ENCODE data around the gene SYT7.
"Not testable (repeated sequence)": the region's sequence is repeated elsewhere in the genome, so short reads cannot be mapped to it uniquely, and the experiment has no call there.

SYT7 gene

DNA sequence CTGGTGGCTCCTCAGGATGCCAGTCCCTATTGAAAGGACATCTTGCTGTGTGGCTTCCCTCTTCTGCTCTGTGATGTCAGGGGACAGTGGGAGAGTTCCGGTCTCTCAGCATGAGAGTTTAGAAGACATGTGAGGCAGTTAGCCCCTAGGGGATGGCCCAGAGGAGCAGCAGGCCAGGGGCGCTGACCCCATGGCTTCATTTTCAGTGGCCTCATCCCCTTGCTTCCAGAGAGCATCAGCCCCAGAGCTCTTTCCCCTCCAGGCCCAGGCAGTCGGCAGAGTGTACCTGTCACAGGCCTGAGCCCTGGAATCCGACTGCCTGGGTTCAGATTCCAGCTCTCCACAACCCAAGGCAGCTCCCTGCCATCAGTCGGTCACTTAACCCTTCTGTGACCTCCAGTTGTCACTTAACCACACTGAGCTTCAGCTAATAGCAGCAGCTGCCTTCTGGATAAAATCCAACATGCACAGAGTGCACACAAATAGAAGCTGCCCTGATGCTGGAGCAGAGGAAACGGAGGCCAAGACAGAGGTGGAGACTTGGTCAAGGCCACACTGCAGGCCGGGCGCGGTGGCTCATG is 86.4 kb downstream of the SYT7 start:
- DNase-seq: no peak

DNA sequence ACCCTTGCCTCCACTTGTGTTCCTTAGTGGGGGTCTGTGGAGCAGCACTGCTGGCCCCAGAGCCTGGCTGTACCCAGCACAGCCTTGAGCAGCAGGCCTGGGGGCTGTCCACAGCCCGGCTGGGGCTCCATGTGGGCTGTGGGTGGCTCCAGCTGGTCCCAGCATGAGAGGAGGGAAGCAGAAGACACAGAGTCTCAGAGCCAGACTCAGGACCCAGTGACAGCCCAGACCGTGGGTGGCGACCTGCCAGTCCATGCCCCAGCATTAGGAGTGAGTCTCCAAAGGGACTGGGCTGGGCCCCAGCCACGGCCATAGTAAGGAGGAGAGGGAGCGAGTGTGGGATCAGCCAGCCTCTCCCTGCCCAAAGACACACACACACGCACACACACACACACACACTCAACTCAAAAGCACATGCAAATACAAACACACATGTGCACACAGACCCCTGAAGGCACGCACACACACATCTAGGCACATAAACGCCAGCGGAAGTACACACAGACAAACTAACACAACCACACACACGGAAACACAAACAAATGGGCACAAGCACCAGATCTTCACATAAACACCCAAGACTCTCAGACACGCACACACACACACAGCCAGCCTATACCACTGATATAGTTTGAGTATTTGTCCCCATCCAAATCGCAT is 89.0 kb downstream of the SYT7 start:
- no peak for DNase-seq

DNA sequence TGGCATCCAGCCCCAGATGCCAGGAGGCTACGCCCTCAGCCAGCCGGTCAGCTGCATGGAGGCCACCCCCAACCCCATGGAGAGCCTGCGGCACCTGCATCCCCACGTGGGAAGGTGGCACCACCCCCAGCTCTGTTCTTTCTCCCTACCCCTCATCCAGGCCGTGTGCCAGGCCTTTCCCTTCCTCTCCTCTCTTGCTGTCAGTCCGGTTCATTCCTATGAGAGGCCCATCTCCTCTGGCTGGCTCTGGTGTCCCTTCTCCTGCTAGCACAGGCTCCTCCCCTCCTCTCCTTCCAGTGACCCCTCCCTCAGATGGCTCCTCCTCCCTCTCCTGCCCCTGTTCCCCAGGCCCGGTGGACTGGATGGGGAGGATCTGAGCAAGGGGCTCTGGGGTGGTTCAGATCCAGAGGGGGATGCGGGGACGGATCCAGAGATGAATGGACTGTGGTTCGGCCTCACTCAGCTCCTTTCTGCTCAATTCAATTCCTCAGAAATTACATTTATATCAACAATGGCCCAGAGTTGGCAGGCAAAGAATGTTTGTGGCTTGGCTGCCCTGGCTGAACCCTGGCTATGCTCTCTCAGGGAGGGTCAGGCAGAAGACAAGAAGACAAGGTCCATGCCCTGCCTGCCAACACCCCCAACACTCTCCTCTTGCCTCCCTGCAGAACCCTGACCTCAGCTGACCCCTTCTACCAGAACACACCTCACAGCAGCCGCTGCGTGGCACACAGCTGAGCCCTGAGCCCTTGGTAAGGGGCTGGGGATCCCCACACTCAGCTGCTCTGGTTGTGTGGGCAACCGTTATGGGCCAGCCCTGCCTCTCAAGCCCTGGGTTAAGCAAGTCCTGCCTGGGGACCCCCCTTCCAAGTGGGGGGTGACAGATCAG is 90.8 kb downstream of the SYT7 start:
- no peak for DNase-seq

DNA sequence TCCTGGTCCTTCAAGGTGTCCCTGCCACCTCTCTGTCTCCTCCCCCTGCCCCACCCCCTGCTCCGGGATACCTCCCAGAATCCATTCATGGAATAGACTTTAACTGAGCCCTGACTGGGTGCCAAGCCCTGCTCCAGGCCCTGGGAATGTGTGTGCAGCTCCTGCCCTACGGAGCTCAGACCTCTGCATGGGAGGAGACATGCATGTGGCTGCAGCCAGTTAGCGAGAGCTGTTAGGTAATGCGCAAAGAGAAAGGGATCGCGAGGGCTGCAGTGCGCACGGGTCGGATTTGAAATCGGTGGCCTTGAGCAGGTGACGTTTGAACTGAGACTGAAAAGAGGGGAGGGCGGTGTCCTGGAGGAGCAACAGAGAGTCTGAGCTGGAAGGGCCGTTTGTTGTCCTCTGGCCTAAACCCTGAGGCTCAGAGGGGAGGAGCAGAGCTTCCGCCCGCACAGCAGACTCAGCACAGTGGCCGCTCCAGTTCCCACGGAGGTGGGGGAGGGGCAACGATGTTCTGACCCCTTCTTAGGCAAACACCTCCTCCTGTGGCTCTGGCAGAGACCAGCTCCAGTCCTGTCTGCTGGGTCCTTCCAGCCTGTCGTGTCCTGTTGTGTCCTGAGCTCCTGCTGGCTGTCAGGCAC is 92.1 kb downstream of the SYT7 start:
- DNase-seq: no peak

DNA sequence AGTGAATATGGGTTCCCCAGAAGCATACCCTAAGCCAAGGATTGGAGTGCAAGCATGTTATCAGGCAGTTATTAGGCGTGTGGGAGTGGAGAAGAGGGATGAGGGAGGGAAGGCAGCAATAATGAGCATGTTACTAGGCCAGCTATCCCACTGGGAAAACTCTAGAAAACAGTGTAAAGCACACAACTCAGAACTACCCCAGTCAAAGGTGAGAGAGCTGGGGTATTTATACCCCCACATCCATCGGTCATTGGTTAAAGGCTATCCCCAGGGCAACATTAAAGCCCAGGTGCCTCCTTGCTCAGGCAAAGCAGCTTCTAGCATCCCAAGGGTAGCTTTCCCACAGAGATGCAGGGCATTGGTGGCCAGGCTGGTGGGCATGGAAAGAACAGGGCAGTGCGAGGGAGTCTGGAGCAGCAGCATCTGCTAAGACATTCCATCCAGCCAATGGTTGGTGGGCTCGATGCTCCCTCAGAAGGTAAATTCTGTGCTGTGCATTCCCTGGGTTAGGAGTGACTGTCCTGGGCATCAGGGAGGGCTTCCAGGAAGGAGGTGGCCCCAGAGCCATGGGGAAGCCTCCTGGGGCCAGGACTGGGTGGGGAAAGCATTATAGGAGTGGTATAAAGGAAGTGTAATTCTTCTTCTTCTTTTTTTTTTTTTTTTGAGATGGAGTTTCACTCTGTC is 93.4 kb downstream of the SYT7 start:
- no peak for DNase-seq

DNA sequence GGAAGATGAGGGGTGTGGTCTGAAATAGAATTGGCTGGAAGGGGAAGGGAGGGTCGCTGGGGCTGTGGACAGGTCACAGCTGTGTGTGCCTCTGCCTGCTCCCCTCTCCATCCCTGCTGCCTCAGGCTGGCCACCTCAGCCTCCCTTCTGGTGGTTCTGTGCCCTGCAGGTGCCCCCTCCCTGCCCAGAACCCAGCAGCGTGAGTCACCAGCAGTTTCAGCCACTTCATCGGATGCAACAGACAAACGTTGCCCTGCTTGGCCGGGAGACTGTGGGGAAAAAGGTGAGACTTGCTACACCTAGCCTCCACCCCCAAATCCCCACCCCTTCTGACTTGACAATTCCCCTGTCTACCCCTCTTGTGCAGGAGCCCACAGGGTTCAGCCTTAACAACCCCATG is 94.1 kb downstream of the SYT7 start:
- DNase-seq: no peak

DNA sequence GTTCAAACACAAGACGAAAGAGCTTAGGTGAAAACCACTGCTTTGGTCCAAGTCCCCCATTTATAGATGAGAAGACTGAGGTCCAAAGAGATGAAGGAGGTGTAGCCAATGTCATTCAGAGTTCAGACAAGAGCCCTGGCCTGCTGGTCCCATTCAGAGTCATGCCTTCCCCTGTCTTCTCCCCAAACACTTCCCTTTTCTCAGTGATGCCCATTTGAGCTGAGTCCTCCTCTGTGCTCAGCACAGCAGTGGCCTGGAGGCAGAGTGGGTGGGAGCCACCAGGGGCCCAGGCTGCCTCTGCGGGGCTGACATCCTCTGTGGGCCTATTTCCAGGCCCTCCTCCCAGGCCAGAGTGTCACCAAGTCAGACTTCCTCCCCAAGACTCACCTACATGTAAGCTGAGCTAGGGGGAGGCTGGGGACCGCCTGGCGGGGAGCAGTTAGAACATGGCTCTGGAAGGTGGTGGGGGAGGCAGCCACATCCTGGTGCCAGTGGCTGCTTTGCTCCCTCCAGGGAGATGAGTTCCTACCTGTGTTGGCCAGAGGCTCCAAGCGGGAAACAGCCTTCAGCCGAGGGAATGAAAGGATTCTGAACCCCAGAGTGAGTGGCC is 94.8 kb downstream of the SYT7 start:
- no peak for DNase-seq

DNA sequence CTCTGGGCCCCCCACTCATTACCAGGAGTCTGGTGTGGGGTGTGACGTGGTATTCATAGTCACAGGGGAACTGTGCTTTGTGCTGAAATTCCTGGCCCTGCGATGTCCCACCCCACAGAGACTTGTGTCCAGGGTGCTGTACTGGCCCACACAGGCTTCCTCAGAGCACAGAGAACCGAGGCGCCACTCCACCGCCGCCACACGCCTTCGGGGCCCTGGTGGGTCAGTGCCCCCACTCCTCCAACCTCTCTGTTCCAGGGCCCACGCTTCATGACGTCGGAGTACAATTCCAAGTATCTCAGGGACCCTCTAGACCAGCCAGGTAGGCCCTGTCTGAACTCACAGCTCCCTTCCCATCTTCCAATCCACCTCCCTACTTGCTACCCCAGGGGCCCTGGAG is 95.8 kb downstream of the SYT7 start:
- DNase-seq: no peak

DNA sequence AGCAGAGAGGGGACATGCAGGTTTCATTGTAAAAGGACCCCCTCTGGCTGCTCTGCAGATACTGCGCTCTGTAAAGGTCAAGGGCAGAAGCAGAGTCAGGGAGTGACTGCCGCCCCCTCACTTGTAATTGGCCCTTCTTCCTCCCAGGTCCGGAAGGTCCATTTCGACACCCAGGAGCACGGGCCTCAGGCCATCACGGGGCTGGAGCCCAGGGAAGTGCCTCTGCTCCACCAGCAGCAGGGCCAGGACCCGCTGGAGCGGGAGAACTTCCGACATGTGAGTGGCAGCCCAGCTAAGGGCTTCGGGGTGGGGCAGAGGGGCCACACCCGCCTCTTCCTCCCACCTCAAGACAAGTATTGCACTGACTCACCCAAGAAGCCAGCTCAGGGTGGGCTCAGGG is 96.3 kb downstream of the SYT7 start:
- no peak for DNase-seq

DNA sequence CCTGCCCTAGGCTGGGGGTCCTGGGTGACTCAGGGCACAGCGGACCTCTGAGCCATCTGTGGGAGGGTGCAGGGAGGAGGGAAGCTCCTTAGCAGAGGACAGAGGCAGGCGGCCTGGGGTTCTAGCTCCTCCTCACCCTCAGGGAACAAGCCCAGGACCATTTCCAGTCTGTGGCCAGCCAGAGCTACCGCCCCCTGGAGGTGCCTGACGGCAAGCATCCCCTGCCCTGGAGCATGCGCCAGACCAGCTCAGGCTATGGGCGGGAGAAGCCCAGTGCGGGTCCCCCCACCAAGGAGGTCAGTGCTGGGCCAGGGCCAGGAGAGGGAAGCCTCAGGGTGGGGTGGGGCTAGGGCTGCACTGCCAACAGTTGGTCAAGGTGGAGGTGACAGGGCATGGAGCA is 98.4 kb downstream of the SYT7 start:
- DNase-seq: no peak

DNA sequence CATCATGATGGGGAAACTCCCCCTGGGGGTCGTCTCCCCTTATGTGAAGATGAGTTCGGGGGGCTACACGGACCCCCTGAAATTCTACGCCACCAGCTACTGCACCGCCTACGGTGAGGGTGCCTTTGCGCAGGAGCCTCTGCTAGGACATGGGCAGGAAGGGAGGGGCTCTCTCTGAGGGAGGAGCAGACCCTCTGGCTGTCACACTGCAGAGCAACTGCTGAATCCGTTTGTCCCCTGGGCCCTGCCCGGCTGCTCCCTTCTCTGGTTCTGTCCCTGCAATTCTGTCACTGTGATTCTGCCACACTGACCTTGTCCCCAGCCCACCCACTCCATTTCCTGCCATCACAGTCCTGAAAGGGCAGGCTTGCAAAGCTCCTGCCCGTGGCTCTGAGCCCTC is 99.1 kb downstream of the SYT7 start:
- no peak for DNase-seq

DNA sequence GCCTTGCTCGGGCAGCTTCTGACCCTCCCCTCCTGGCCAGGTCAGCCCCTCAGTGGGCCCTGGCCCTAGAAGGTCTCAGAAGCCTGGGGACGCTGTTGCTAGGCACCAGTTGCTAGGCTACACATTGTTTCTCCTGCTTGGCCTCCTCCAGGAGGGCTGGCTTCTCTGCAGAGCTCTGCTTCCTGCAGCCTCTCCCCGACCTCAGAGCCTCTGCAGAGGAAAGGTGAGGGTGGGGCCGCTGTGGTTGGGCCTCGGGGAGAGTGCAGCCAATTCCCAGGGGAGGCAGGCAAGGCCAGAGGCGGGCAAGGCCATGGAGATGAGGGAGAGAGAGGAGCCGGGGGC is 99.9 kb downstream of the SYT7 start:
- DNase-seq: no peak

DNA sequence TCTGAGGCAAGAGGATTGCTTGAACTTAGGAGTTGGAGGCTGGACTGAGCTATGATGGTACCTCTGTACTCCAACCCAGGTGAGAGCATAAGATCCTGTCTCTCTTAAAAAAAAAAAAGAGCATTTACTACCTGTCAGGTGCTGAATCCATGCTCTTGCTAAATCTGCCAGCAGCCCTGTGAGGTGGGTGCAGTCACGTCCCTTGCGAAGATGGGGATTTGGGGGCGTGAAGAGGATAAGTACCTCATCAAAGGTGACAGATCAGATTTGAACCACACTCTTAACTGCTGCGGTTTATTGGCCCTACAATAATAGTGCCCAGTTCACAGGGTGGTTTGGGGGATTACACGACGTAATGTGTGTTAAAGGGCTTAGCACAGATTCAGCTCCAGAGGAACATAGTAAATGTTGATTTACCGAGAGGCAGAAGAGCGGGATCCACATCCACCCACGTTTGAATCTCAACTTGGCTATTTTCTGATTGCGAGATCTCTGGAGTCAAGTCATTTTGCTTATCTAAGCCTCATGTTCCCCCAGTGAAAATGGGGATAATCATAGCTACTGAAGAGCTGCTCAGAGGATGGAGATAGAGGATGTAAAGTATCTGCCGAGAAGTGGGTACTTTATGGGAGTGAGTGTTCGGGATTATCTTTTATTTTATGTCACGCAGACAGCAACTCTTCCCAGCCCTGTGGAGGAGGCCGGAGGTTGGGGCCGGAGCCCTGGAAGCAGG is 100.4 kb downstream of the SYT7 start:
- no peak for DNase-seq

DNA sequence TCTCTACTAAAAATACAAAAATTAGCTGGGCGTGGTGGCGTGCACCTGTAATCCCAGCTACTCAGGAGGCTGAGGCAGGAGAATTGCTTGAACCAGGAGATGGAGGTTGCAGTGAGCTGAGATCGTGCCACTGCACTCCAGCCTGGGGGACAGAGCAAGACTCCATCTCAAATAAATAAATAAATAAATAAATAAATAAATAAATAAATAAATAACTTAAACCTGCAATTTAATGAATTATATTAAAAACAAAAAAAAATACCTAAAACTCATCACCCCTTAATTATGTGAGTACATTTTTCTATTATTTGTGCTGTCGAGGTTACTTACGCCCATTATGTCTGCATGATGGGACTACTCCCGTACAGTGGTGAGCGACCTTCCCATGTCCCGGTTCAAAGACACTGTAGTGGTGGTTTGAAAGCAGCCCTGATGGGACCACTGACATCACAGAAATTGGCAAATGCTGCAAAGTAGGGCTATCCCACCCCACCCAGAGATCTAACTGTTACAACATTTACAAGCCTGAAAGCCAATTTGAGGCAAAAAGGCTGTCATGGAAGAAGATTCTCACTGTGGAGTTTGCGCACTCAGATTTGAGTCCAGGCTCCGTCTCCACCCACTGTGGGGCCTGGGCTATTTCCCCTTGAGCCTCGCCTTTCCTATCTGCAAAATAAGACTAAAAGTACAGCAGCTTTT is 101.4 kb downstream of the SYT7 start:
- DNase-seq: not testable (repeated sequence)

DNA sequence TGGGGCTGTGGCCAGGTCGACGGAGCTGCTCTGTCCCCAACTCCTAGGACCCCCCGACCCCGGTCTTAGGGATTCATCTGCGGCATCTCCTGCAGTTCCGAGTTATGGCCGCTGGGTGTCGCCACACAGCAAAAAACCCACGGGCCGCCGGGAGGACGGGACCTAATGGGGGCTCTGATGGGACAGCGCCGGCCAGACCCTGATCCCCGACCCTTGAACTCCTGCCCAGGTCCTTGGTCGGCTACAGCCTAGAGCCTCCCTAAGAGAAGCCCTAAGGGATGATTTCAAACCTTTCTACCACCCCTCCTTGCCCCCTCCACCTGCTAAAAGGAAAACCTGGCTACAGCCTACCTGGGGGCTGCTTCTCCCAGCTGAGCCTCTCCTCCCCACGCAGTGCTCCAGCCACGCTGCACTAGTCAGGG is 103.1 kb downstream of the SYT7 start:
- DNase-seq: no peak

DNA sequence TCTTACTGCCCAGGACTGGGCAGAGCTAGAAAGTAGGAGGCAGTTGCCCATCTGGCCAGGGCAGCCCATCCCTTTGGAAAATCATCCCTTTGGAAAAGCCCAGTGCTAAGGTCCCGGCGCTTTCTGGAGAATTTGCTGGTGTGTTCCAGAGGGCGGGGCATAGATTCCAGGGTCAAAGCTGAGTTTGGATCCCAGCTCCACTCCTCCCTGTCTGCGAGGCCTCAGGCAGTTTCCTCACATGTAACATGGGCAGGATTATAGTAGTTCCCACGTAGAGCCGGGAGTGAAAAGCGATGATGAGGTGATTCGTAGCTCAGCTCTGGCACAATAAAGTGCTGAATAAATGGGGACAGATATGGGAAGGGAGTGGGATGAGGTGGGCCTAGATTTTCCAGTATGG is 103.8 kb downstream of the SYT7 start:
- DNase-seq: no peak

DNA sequence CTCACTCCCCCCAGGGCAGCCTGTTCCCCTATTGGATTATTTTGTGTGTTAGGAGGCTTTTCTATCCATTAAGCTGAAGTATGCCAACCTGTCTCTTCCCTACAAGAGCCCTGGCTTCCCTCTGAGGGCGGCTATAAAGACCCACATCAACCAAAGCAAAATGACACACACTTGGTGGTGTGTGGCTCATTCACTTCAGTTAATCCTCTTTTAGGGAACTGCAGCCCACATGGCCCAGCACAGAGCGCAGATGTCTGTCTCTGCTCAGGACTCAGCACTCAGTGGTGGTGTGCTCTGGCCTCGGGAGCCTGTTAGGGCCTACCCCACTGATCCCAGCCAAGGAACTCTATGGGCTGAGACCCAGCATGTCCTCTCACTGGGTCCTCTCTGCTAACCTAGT is 104.5 kb downstream of the SYT7 start:
- DNase-seq: no peak

DNA sequence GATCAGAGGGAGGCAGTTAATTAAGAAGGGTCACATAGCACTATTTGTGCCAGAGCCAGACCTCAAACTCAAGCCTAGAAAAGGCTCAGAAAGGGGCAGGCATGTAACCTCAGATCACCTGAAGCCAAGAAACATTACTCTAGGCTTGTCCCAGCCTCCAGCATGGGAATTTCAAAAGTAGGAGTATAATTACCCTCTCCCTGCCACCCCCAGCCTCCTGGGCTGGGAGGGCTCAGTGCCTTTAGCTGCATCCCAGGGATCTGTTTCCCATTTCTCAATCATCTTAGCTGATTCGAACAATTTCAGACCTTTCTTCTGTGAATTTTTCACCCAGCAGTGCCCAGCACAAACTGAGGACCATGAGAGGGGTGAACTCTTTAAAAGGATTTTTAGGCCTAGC is 105.4 kb downstream of the SYT7 start:
- DNase-seq: no peak

DNA sequence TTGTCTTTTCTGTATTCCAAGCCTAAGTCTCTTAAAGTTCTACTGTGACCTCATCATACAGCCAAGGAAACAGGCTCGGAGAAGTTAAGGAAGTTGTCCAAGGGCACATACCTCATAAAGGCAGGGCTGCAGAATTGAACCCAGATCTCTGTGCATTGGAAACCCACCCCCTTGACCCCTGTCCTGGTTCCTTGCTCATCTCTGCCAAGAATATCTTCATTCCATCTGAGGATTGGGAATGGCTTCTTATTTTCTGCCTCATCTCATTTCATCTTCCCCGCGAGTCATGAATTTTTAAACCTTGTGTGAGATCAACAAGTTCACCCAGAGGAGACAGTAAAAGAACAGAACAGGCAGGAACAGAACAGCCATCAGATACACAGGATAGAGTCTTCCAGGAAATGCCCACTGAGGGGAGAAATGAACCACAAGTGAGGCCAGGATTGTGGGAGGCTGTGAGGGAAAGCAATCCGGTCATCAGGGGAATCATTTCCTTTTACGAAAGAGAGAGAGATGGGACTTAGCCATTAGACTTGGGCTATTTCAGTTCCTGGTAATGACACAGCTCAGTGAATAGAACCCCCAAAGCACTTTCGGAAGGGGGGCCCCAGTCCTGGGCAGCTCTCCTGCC is 106.7 kb downstream of the SYT7 start:
- DNase-seq: no peak

DNA sequence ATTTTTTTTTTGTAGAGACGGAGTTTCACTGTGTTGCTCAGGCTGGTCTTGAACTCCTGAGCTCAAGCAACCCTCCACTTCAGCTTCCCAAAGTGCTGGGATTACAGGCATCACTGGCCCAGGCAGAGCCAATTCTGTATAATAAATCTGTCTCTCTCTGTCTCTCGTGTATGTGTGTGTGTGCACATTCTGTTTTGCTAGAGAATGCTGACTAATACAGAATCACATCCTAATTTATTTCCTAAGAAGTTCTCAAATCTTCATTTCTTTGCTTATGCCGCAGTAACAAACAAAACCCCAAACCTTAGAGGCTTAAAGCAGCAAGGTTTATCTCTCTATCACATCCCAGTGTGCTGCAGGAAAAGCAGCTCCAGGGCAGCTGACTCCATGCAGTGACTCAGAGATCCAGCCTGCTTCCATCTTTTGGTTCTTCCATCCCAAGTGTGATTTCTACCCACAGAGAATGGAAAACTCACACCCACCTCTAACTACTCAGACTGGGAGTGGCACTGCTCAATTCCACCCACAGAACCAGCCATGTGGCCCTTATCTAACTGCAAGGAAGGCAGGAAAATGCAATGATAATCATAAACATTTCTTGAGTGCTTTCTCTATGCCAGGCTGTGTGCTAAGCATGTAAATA is 107.4 kb downstream of the SYT7 start:
- DNase-seq: peak; percentile 24
